Uterus (tissue), 4 donors: ENCODE data around the gene ELL3. TPM values are rescaled to one million over a fixed set of nuclear protein-coding genes. Genes with fewer than 3 reads are reported as not detected.

ENCODE experiments used
- DNase-seq, 2 donors: peaks; one replicate each; pipeline ENCODE4 v3.0.0-alpha.2; 2019 to 2020
- H3K27ac ChIP-seq, 2 donors: fragments of 200-600 bp; sonication (generic); 1 replicate in 1 of 2; 2 replicates in 1 of 2; pipeline ENCODE4 v1.5.1; 2016 to 2018
- H3K27me3 ChIP-seq, 2 donors: fragments of 200-600 bp; sonication (generic); one replicate each; pipeline ENCODE4 v1.5.1; 2018 to 2019; ENCODE audit warnings: control low read depth in 1 of 2
- H3K36me3 ChIP-seq, 2 donors: fragments of 200-600 bp; sonication (generic); one replicate each; pipeline ENCODE4 v1.5.1; 2019; ENCODE audit warnings: control low read depth in 1 of 2
- H3K4me1 ChIP-seq, 2 donors: fragments of 200-600 bp; sonication (generic); one replicate each; pipeline ENCODE4 v1.5.1; 2018 to 2019; ENCODE audit warnings: control low read depth in 1 of 2
- H3K4me3 ChIP-seq, 2 donors: fragments of 200-600 bp; sonication (generic); 1 replicate in 1 of 2; 2 replicates in 1 of 2; pipeline ENCODE4 v1.5.1; 2018 to 2019; ENCODE audit warnings: mild to moderate bottlenecking in 1 of 2
- H3K9me3 ChIP-seq, 2 donors: fragments of 200-600 bp; sonication (generic); one replicate each; pipeline ENCODE4 v1.5.1; 2019; ENCODE audit warnings: control low read depth in 1 of 2
- CTCF ChIP-seq, 4 experiments: fragments of 200-600 bp in 2 of 4; fragments of 450-650 bp in 2 of 4; sonication (generic) in 2 of 4; IDR thresholded peaks; one replicate each; pipeline ENCODE4 v1.5.1; 2016 to 2019; ENCODE audit warnings: antibody characterized with exemption in 4 of 4, mild to moderate bottlenecking in 2 of 4, moderate library complexity in 1 of 4
- POLR2A ChIP-seq, 2 donors: fragments of 450-650 bp; IDR thresholded peaks; one replicate each; pipeline ENCODE4 v1.6.1; 2016; ENCODE audit warnings: antibody characterized with exemption in 2 of 2, mild to moderate bottlenecking in 1 of 2, moderate library complexity in 1 of 2
- intact Hi-C: fragments of 100-400 bp; cut with DNase I; formaldehyde crosslinking; loops from one replicate; pipeline ENCODE4 v1.15.1; 2023; ENCODE audit warnings: low total_unique reads
- total RNA-seq, 4 donors: library from RNA; depleted of rRNA in 3 of 4; stranded (reverse); fragments of >200 nt in 3 of 4; gene quantifications; one replicate each; pipeline versions ENCODE4 v1.1.0 to v1.2.4, GENCODE V29; 2014 to 2023
- donor health status: DM: yes; HTN: yes; CAD: no.

ELL3 gene
- total RNA-seq, 4 donors from 2014 or later = 0.59 to 9.6 (median 9.6) TPM; not detected in 1

DNA sequence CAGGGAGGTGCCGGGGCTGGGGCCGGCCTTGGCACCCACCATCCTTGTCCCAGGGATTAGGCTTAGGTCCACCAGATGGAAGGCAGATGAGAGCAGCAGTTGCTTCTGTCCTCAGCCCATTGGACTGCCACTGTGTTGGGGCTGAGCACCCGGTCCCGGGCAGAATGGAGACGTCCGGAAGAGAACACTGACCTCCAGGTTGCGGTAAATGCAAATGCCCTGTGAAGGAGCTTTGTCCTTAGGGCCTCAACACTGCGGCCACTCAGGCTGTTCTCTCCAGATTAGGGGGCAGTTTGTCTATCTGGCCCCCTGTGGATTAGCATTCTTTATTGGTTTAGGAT, 23.1 kb upstream of the ELL3 start, which contains the start of gene SERINC4:
Gene SERINC4, minus strand, starts transcription at position 276 of the 341 bp plus-strand sequence. Its CDS starts 234 bp downstream, at position 42.
- Histone ChIP-seq H3K4me3 (peak within 1 kb of the TSS; percentile 85 to 93), H3K27me3 (no peaks in the 10 kb centered on the region), H3K27ac (peak within 1 kb of the TSS; percentile 88 to 97), H3K4me1 (peaks cover 0 to 9% of the 10 kb centered on the region in 2 donors), H3K9me3 (no peaks in the 10 kb centered on the region), H3K36me3 (no peaks in the 10 kb centered on the region)
- intact Hi-C loops = no loop called here
- DNase-seq = no peak
- no peak for TF ChIP-seq CTCF (IDR thresholded peaks at IDR 0.05)
- TF ChIP-seq POLR2A (IDR thresholded peaks at IDR 0.05) = no peak

DNA sequence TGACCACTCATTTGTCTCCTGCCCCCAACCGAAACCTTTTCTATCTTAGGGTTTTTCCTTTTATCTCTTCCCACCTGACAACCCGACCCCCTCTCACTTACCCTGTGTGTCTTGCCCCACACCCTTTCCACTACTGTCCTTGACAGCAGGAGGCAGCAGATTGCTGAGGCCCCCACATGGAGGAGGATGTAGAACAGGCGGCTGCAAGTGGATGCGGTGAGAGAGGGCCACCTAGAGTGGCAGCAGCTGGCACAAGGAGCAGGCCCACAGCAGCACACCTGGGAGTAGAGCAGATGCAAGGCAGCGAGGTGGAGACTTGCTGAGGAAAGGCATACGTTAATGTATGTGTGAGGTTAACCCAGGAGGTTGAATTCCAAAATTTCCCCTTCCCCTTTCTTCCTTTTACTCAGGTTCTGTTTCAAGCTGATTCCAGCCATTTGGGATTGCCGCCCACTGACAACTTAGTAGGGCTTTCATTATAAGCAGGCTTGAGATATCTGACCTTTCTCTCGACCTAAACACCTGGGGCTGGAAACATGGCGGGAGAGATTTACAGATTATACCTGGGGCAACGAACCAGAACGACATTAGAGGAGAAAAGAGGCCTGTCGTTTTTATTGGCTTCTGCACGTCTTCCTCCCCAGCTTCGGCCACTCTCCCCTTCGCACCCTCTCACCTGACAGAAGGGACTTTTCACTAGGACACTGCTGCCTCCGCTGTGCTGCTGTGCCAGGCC, 22.6 kb upstream of the ELL3 start:
- Histone ChIP-seq H3K36me3 (no peaks in the 10 kb centered on the region), H3K9me3 (no peaks in the 10 kb centered on the region), H3K4me1 (peaks cover 0 to 12% of the 10 kb centered on the region in 2 donors), H3K27ac (peak overlapping the region; percentile 88 to 97), H3K27me3 (no peaks in the 10 kb centered on the region), H3K4me3 (no peak overlapping the region)
- no peak for DNase-seq
- TF ChIP-seq CTCF (IDR thresholded peaks at IDR 0.05) (no peak), POLR2A (IDR thresholded peaks at IDR 0.05) (no peak)
- intact Hi-C loops = no loop called here

DNA sequence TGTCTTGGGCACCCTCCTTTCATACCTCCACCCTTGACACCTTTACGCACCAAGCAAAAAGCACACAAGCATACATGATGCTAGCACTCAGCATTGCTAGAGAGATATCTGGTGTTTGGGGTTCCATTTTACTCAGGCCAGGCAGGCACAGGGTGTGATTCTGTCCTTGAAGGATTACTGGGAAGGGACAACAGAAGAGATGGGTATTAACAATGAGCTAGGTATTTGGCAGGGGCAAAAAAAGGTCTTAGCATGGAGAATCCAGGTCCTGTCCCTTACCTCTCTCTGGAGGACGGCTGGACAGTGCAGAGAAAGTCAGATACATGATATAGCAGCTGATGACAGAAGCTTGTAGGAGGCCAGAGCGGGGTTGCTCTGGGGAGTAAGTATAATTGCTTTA, 19.8 kb upstream of the ELL3 start:
- no peaks in the 10 kb centered on the region for H3K36me3 ChIP-seq
- TF ChIP-seq CTCF (IDR thresholded peaks at IDR 0.05) (no peak), POLR2A (IDR thresholded peaks at IDR 0.05) (no peak)
- H3K27me3 ChIP-seq = no peaks in the 10 kb centered on the region
- no peak overlapping the region for H3K27ac ChIP-seq
- H3K4me1 ChIP-seq = peaks cover 4 to 25% of the 10 kb centered on the region in 2 donors
- intact Hi-C loops = no loop called here
- H3K4me3 ChIP-seq = no peak overlapping the region
- H3K9me3 ChIP-seq = no peaks in the 10 kb centered on the region
- no peak for DNase-seq

DNA sequence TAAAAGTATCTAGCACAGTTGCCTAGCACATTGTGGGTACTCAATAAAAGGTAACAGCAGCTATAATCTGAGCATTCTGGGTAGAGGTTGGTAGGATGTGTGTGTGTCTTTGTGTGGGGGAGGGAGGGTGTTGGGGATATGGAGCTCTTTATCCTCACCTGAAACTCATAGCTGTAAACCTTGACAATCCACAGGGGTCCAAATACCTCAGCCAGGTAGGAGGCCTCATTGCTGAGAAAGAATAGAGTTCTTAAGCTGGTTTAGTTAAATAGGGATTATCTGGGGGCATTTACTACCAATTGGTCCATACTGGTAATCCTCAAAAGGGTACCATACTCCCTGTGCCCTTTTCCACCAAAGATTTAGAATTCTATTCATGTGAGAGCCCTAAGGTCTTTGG, 19.2 kb upstream of the ELL3 start:
- no peak for DNase-seq
- Histone ChIP-seq H3K4me3 (no peak overlapping the region), H3K27ac (no peak overlapping the region), H3K9me3 (no peaks in the 10 kb centered on the region), H3K4me1 (peaks cover 4 to 20% of the 10 kb centered on the region in 2 donors), H3K36me3 (no peaks in the 10 kb centered on the region), H3K27me3 (no peaks in the 10 kb centered on the region)
- TF ChIP-seq CTCF (IDR thresholded peaks at IDR 0.05) (no peak), POLR2A (IDR thresholded peaks at IDR 0.05) (no peak)
- intact Hi-C loops = no loop called here

DNA sequence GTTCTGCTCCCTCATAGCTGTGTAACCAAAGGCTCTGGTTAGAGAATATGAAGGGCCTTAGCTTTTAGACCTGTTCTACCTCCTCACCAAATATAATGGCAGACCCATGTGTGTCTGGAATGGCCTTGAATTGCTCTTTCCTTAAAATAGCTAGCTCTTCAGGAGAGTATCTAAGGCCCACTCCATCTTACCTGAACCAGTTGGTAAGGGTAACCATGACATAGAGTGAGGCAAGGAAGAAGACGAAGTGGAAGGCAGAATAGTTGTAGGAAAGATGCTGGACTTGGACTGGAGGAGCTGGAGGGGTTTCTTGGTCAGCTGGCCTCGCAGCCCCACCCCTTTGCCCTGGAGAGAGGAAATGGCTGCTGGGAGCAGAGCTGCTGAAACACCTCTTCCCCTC, 18.4 kb upstream of the ELL3 start:
- Histone ChIP-seq H3K9me3 (no peaks in the 10 kb centered on the region), H3K27me3 (no peaks in the 10 kb centered on the region), H3K27ac (peak overlapping the region in 1 of 2 donors; percentile 13), H3K36me3 (no peaks in the 10 kb centered on the region), H3K4me3 (no peak overlapping the region), H3K4me1 (peaks cover 4 to 20% of the 10 kb centered on the region in 2 donors)
- no peak for TF ChIP-seq CTCF (IDR thresholded peaks at IDR 0.05)
- TF ChIP-seq POLR2A (IDR thresholded peaks at IDR 0.05) = no peak
- intact Hi-C loops = no loop called here
- no peak for DNase-seq
